Measurements from ENCODE around the gene TMEM187.

DNA sequence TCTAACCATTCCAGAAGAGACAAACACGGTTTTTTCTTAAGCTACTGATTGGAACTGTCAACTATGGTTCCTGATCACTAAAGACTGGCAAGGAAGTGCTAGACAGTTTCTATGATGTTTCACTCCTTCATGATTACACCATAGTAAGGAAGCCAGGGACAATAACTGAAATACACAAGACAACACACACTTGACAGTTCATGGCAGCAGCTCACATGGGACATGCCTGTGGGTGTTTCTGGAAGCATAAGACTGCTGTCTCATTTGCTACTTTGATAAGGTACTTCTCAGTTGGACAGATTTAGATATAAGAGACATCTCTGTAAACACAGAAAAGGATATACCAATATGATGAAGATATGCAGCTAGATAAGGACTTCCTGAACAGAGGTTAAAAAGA lies 55.4 kb downstream of the TMEM187 start:
- TF ChIP-seq, protein P1, sequence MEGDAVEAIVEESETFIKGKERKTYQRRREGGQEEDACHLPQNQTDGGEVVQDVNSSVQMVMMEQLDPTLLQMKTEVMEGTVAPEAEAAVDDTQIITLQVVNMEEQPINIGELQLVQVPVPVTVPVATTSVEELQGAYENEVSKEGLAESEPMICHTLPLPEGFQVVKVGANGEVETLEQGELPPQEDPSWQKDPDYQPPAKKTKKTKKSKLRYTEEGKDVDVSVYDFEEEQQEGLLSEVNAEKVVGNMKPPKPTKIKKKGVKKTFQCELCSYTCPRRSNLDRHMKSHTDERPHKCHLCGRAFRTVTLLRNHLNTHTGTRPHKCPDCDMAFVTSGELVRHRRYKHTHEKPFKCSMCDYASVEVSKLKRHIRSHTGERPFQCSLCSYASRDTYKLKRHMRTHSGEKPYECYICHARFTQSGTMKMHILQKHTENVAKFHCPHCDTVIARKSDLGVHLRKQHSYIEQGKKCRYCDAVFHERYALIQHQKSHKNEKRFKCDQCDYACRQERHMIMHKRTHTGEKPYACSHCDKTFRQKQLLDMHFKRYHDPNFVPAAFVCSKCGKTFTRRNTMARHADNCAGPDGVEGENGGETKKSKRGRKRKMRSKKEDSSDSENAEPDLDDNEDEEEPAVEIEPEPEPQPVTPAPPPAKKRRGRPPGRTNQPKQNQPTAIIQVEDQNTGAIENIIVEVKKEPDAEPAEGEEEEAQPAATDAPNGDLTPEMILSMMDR (IDR thresholded peaks at IDR 0.05), result no peak
- TF ChIP-seq POLR2A (IDR thresholded peaks at IDR 0.05), result no peak
